Adipocyte (in vitro differentiated cells): ENCODE data around the gene KCNQ4.

Experiments
- DNase-seq: peaks from one replicate; pipeline ENCODE4 v3.0.0-alpha.2; 2015; ENCODE audit warnings: low read depth
- H3K27me3 ChIP-seq: replicated peaks from 2 replicates; pipeline ENCODE4 v1.7.0; 2013; ENCODE audit warnings: mild to moderate bottlenecking, low read length, moderate library complexity; ENCODE audit not compliant: control insufficient read depth, insufficient read depth
- H3K36me3 ChIP-seq: 2 replicates; pipeline ENCODE4 v1.7.0; 2013; ENCODE audit warnings: low read length, mild to moderate bottlenecking, moderate library complexity; ENCODE audit not compliant: control insufficient read depth, insufficient read depth, severe bottlenecking
- H3K4me1 ChIP-seq: 2 replicates; pipeline ENCODE4 v1.7.0; 2013; ENCODE audit warnings: mild to moderate bottlenecking, low read length, moderate library complexity; ENCODE audit not compliant: control insufficient read depth, insufficient read depth
- H3K4me3 ChIP-seq: 2 replicates; pipeline ENCODE4 v1.7.0; 2013; ENCODE audit warnings: mild to moderate bottlenecking, low read length, moderate library complexity
- H3K9ac ChIP-seq: 2 replicates; pipeline ENCODE4 v1.7.0; 2013; ENCODE audit warnings: mild to moderate bottlenecking, low read length, moderate library complexity
- H3K9me3 ChIP-seq: 2 replicates; pipeline ENCODE4 v1.7.0; 2013; ENCODE audit warnings: mild to moderate bottlenecking, low read length, moderate library complexity; ENCODE audit not compliant: control insufficient read depth

KCNQ4 gene

GRCh38 chr1:40784141-40784770 lies 669 bp downstream of the KCNQ4 start:
- Histone ChIP-seq H3K36me3 (no peaks in the 10 kb centered on the region), H3K9ac (no peak overlapping the region), H3K9me3 (no peaks in the 10 kb centered on the region), H3K4me3 (no peak overlapping the region), H3K27me3 (peaks cover 36% of the 10 kb centered on the region), H3K4me1 (peaks cover 3% of the 10 kb centered on the region)
- peak; percentile 25 for DNase-seq

GRCh38 chr1:40784771-40785151 lies 1.2 kb downstream of the KCNQ4 start:
- H3K27me3 ChIP-seq, result peaks cover 39% of the 10 kb centered on the region
- H3K4me1 ChIP-seq, result peaks cover 3% of the 10 kb centered on the region
- DNase-seq, result no peak
- no peak overlapping the region for H3K4me3 ChIP-seq
- H3K36me3 ChIP-seq, result no peaks in the 10 kb centered on the region
- no peak overlapping the region for H3K9ac ChIP-seq
- H3K9me3 ChIP-seq, result no peaks in the 10 kb centered on the region

GRCh38 chr1:40785446-40785845 lies 1.9 kb downstream of the KCNQ4 start:
- Histone ChIP-seq H3K27me3 (peaks cover 44% of the 10 kb centered on the region), H3K4me3 (no peak overlapping the region), H3K9ac (no peak overlapping the region), H3K36me3 (no peaks in the 10 kb centered on the region), H3K9me3 (no peaks in the 10 kb centered on the region), H3K4me1 (peaks cover 3% of the 10 kb centered on the region)
- DNase-seq, result no peak

- no peaks in the 10 kb centered on the region for H3K36me3 ChIP-seq
- H3K9ac ChIP-seq, result no peak overlapping the region
- no peaks in the 10 kb centered on the region for H3K9me3 ChIP-seq
- H3K27me3 ChIP-seq, result peaks cover 47% of the 10 kb centered on the region
- H3K4me1 ChIP-seq, result peaks cover 3% of the 10 kb centered on the region
- no peak overlapping the region for H3K4me3 ChIP-seq
- no peak for DNase-seq
Measured at GRCh38 chr1:40786171-40786994, 2.8 kb downstream of the KCNQ4 start.

- Histone ChIP-seq H3K36me3 (no peaks in the 10 kb centered on the region), H3K4me3 (no peak overlapping the region), H3K9me3 (no peaks in the 10 kb centered on the region), H3K4me1 (peaks cover 3% of the 10 kb centered on the region), H3K9ac (no peak overlapping the region), H3K27me3 (peaks cover 41% of the 10 kb centered on the region)
- no peak for DNase-seq
Measured at GRCh38 chr1:40786995-40787705, 3.6 kb downstream of the KCNQ4 start.

GRCh38 chr1:40787737-40788560 lies 4.4 kb downstream of the KCNQ4 start:
- H3K9me3 ChIP-seq, result no peaks in the 10 kb centered on the region
- H3K4me1 ChIP-seq, result peaks cover 3% of the 10 kb centered on the region
- no peak overlapping the region for H3K4me3 ChIP-seq
- no peak overlapping the region for H3K9ac ChIP-seq
- no peak for DNase-seq
- H3K27me3 ChIP-seq, result peaks cover 43% of the 10 kb centered on the region
- H3K36me3 ChIP-seq, result no peaks in the 10 kb centered on the region

- Histone ChIP-seq H3K9me3 (no peaks in the 10 kb centered on the region), H3K36me3 (no peaks in the 10 kb centered on the region), H3K27me3 (peaks cover 47% of the 10 kb centered on the region), H3K9ac (no peak overlapping the region), H3K4me3 (no peak overlapping the region), H3K4me1 (peaks cover 3% of the 10 kb centered on the region)
- DNase-seq, result no peak
Measured at GRCh38 chr1:40788561-40789341, 5.2 kb downstream of the KCNQ4 start.

- DNase-seq, result no peak
- no peak overlapping the region for H3K4me3 ChIP-seq
- H3K9ac ChIP-seq, result no peak overlapping the region
- H3K27me3 ChIP-seq, result peaks cover 52% of the 10 kb centered on the region
- H3K9me3 ChIP-seq, result no peaks in the 10 kb centered on the region
- peaks cover 3% of the 10 kb centered on the region for H3K4me1 ChIP-seq
- H3K36me3 ChIP-seq, result no peaks in the 10 kb centered on the region
Measured at GRCh38 chr1:40789342-40789598, 5.7 kb downstream of the KCNQ4 start.

GRCh38 chr1:40789661-40790430 lies 6.3 kb downstream of the KCNQ4 start:
- H3K27me3 ChIP-seq, result peaks cover 47% of the 10 kb centered on the region
- H3K9me3 ChIP-seq, result no peaks in the 10 kb centered on the region
- no peak overlapping the region for H3K4me3 ChIP-seq

GRCh38 chr1:40792036-40792435 lies 8.4 kb downstream of the KCNQ4 start:
- Histone ChIP-seq H3K36me3 (no peaks in the 10 kb centered on the region), H3K4me3 (no peak overlapping the region)

More at GRCh38 chr1:40789661-40790430, 6.3 kb downstream of the KCNQ4 start:
- Histone ChIP-seq H3K36me3 (no peaks in the 10 kb centered on the region), H3K9ac (no peak overlapping the region), H3K4me1 (peaks cover 3% of the 10 kb centered on the region)
- DNase-seq, result no peak

More at GRCh38 chr1:40792036-40792435, 8.4 kb downstream of the KCNQ4 start:
- H3K9me3 ChIP-seq, result no peaks in the 10 kb centered on the region
- no peak overlapping the region for H3K9ac ChIP-seq
- H3K27me3 ChIP-seq, result peaks cover 43% of the 10 kb centered on the region
- no peaks in the 10 kb centered on the region for H3K4me1 ChIP-seq
- DNase-seq, result no peak
